H54 (cell line): ENCODE data around the gene PUSL1.

Experiments
- DNase-seq: peaks from one replicate; pipeline ENCODE4 v3.0.0; 2011; ENCODE audit warnings: low spot score, mixed read lengths; ENCODE audit not compliant: insufficient read length
- FAIRE-seq: peaks from 3 replicates; lab custom pipeline; 2011; peaks lifted over from hg19 to GRCh38; lab: Jason Lieb, UNC
- POLR2A ChIP-seq: IDR thresholded peaks from 2 replicates; pipeline ENCODE4 v1.6.1; 2011; ENCODE audit warnings: low read depth, mild to moderate bottlenecking, low read length

Gene PUSL1

GRCh38 chr1:1295154-1295923 lies 13.1 kb upstream of the PUSL1 start:
- DNase-seq = no peak
- no peak for FAIRE-seq

GRCh38 chr1:1296070-1297061 lies 12.0 kb upstream of the PUSL1 start:
- FAIRE-seq = no peak
- no peak for TF ChIP-seq POLR2A
- DNase-seq = no peak

More at GRCh38 chr1:1295154-1295923, 13.1 kb upstream of the PUSL1 start:
- no peak for TF ChIP-seq POLR2A

- no peak for TF ChIP-seq POLR2A
- FAIRE-seq (no peak), DNase-seq (no peak)
Observed at GRCh38 chr1:1297802-1298424, 10.5 kb upstream of the PUSL1 start.

GRCh38 chr1:1298861-1299685 lies 9.3 kb upstream of the PUSL1 start:
- no peak for TF ChIP-seq POLR2A
- DNase-seq = no peak
- FAIRE-seq = no peak

GRCh38 chr1:1299686-1300351 lies 8.6 kb upstream of the PUSL1 start:
- DNase-seq = no peak
- FAIRE-seq = no peak
- TF ChIP-seq POLR2A = no peak

GRCh38 chr1:1300352-1300739 lies 8.1 kb upstream of the PUSL1 start:
- no peak for TF ChIP-seq POLR2A
- DNase-seq (no peak), FAIRE-seq (no peak)

GRCh38 chr1:1302006-1302430 lies 6.4 kb upstream of the PUSL1 start:
- no peak for FAIRE-seq
- TF ChIP-seq POLR2A = no peak
- no peak for DNase-seq

GRCh38 chr1:1302951-1303509 lies 5.4 kb upstream of the PUSL1 start:
- no peak for TF ChIP-seq POLR2A
- FAIRE-seq (no peak), DNase-seq (no peak)

- FAIRE-seq (no peak), DNase-seq (no peak)
- no peak for TF ChIP-seq POLR2A
Observed at GRCh38 chr1:1303736-1304135, 4.7 kb upstream of the PUSL1 start.

GRCh38 chr1:1304331-1305299 lies 3.8 kb upstream of the PUSL1 start:
- DNase-seq (peak; percentile 73), FAIRE-seq (no peak)
- no peak for TF ChIP-seq POLR2A
